Neural cell (in vitro differentiated cells): Measurements from ENCODE around the gene GLI3. TPM values are rescaled to one million over a fixed set of nuclear protein-coding genes. Genes with fewer than 3 reads are reported as not detected.

ENCODE experiments used
- H2AFZ ChIP-seq: fragments of 200-600, 300-800 bp; sonication (generic), shearing (Covaris generic); 2 replicates; pipeline ENCODE4 v1.6.0; 2014; ENCODE audit warnings: low read depth, mild to moderate bottlenecking, antibody characterized with exemption, low read length, moderate library complexity
- H3F3A ChIP-seq: fragments of 200-600 bp; shearing (Covaris generic); 2 replicates; pipeline ENCODE4 v1.6.1; 2016; ENCODE audit warnings: mild to moderate bottlenecking, moderate library complexity, mixed read lengths, antibody characterized with exemption, low read length; ENCODE audit not compliant: insufficient read depth, poor library complexity, severe bottlenecking
- H3K27ac ChIP-seq: fragments of 200-600, 300-800 bp; sonication (generic), shearing (Covaris generic); 2 replicates; pipeline ENCODE4 v1.5.1; 2014; ENCODE audit warnings: mild to moderate bottlenecking, low read length, moderate library complexity
- H3K27me3 ChIP-seq: fragments of 300-800, 200-600 bp; sonication (generic), shearing (Covaris generic); 2 replicates; pipeline ENCODE4 v1.6.0; 2014; ENCODE audit warnings: mild to moderate bottlenecking, low read depth, low read length, moderate library complexity; ENCODE audit not compliant: insufficient read depth
- H3K36me3 ChIP-seq: fragments of 300-800, 200-600 bp; sonication (generic), shearing (Covaris generic); 2 replicates; pipeline ENCODE4 v1.5.1; 2014; ENCODE audit warnings: mild to moderate bottlenecking, antibody characterized with exemption, low read length, moderate library complexity; ENCODE audit not compliant: insufficient read depth
- H3K4me2 ChIP-seq: fragments of 300-800, 200-600 bp; sonication (generic), shearing (Covaris generic); 2 replicates; pipeline ENCODE4 v1.6.0; 2014; ENCODE audit warnings: mild to moderate bottlenecking, low read length
- H3K4me3 ChIP-seq: fragments of 300-800, 200-600 bp; sonication (generic), shearing (Covaris generic); 2 replicates; pipeline ENCODE4 v1.5.1; 2014; ENCODE audit warnings: mild to moderate bottlenecking, low read length, moderate library complexity
- H3K79me2 ChIP-seq: fragments of 200-600 bp; shearing (Covaris generic); replicated peaks from 2 replicates; pipeline ENCODE4 v1.6.0; 2014; ENCODE audit warnings: mild to moderate bottlenecking, low read length, moderate library complexity; ENCODE audit not compliant: insufficient read depth
- H3K9ac ChIP-seq: fragments of 300-800, 200-600 bp; sonication (generic), shearing (Covaris generic); 2 replicates; pipeline ENCODE4 v1.6.1; 2016; ENCODE audit warnings: mild to moderate bottlenecking, low read length, mixed read lengths
- H3K9me2 ChIP-seq: fragments of 200-600 bp; shearing (Covaris generic); 2 replicates; pipeline ENCODE4 v1.6.1; 2016; ENCODE audit warnings: mild to moderate bottlenecking, low read length, mixed read lengths; ENCODE audit not compliant: insufficient read depth
- H3K9me3 ChIP-seq: fragments of 200-600, 300-800 bp; sonication (generic), shearing (Covaris generic); 2 replicates; pipeline ENCODE4 v1.6.1; 2016; ENCODE audit warnings: mild to moderate bottlenecking, mixed run types, low read length, moderate library complexity, mixed read lengths
- H4K20me1 ChIP-seq: fragments of 200-600 bp; shearing (Covaris generic); 2 replicates; pipeline ENCODE4 v1.6.1; 2016; ENCODE audit warnings: mild to moderate bottlenecking, mixed run types; ENCODE audit not compliant: insufficient read depth
- CTCF ChIP-seq: fragments of 450-650 bp; IDR thresholded peaks from 2 replicates; pipeline ENCODE4 v1.5.1; 2014; ENCODE audit warnings: antibody characterized with exemption, mild to moderate bottlenecking, moderate library complexity; ENCODE audit not compliant: poor library complexity, severe bottlenecking
- EP300 ChIP-seq: fragments of 450-650 bp; conservative IDR thresholded peaks from 2 replicates; pipeline ENCODE4 v1.6.1; 2014; ENCODE audit warnings: antibody characterized with exemption, mild to moderate bottlenecking, moderate library complexity; ENCODE audit not compliant: poor library complexity, severe bottlenecking
- EZH2 ChIP-seq: fragments of 200-600, 300-800 bp; shearing (Covaris generic), sonication (generic); IDR thresholded peaks from 2 replicates; pipeline ENCODE4 v1.6.1; 2014; ENCODE audit warnings: antibody characterized with exemption, low read length, borderline replicate concordance, mild to moderate bottlenecking; ENCODE audit not compliant: insufficient read depth, poor library complexity, severe bottlenecking
- MXI1 ChIP-seq: fragments of 450-650 bp; conservative IDR thresholded peaks from 2 replicates; pipeline ENCODE4 v1.6.1; 2014; ENCODE audit warnings: antibody characterized with exemption, mild to moderate bottlenecking; ENCODE audit not compliant: poor library complexity, severe bottlenecking
- POLR2AphosphoS5 ChIP-seq: IDR thresholded peaks from 2 replicates; pipeline ENCODE4 v1.6.1; 2012
- RAD21 ChIP-seq: fragments of 450-650 bp; conservative IDR thresholded peaks from 2 replicates; pipeline ENCODE4 v1.6.1; 2014; ENCODE audit warnings: antibody characterized with exemption, mild to moderate bottlenecking, moderate library complexity
- REST ChIP-seq: IDR thresholded peaks from 2 replicates; pipeline ENCODE4 v1.6.1; 2012; ENCODE audit warnings: borderline replicate concordance
- SMC3 ChIP-seq: fragments of 450-650 bp; conservative IDR thresholded peaks from 2 replicates; pipeline ENCODE4 v1.6.1; 2014; ENCODE audit warnings: antibody characterized with exemption, mild to moderate bottlenecking, moderate library complexity; ENCODE audit not compliant: poor library complexity
- TAF1 ChIP-seq: IDR thresholded peaks from 2 replicates; pipeline ENCODE4 v1.6.1; 2012; ENCODE audit warnings: low read depth
- polyA plus RNA-seq: library from polyadenylated mRNA; depleted of rRNA; stranded (reverse); fragments of >200 nt; gene quantifications from 2 replicates; pipeline ENCODE4 v1.2.3, GENCODE V29; 2014

The GLI3 gene
- polyA plus RNA-seq, 1 donor from 2014 or later, result 0.19 TPM

GRCh38 chr7:42217548-42217947 is 19.5 kb downstream of the GLI3 start:
- Histone ChIP-seq H3K27ac (no peak overlapping the region), H3K79me2 (peaks cover 79% of the 10 kb centered on the region), H3F3A (no peaks in the 10 kb centered on the region), H3K27me3 (no peaks in the 10 kb centered on the region), H3K4me2 (no peak overlapping the region), H2AFZ (no peak overlapping the region), H3K9me3 (no peaks in the 10 kb centered on the region), H3K36me3 (no peaks in the 10 kb centered on the region), H3K9me2 (no peaks in the 10 kb centered on the region), H4K20me1 (no peaks in the 10 kb centered on the region), H3K4me3 (no peak overlapping the region), H3K9ac (no peak overlapping the region)
- TF ChIP-seq REST (no peak), TAF1 (no peak), RAD21 (no peak), EP300 (no peak), CTCF (no peak), SMC3 (no peak), POLR2AphosphoS5 (no peak), MXI1 (no peak), EZH2 (no peak)

- H3K9me2 ChIP-seq, result no peaks in the 10 kb centered on the region
- no peak overlapping the region for H3K27ac ChIP-seq
- no peak for TF ChIP-seq EZH2
- TF ChIP-seq SMC3, result no peak
- no peak for TF ChIP-seq EP300
- no peak for TF ChIP-seq MXI1
- no peak for TF ChIP-seq POLR2AphosphoS5
- no peak for TF ChIP-seq RAD21
- H3K36me3 ChIP-seq, result no peaks in the 10 kb centered on the region
- H2AFZ ChIP-seq, result no peak overlapping the region
- H3F3A ChIP-seq, result no peaks in the 10 kb centered on the region
- H3K4me2 ChIP-seq, result no peak overlapping the region
- no peak overlapping the region for H3K4me3 ChIP-seq
- H3K9me3 ChIP-seq, result no peaks in the 10 kb centered on the region
- no peaks in the 10 kb centered on the region for H3K27me3 ChIP-seq
- H4K20me1 ChIP-seq, result no peaks in the 10 kb centered on the region
- peaks cover 77% of the 10 kb centered on the region for H3K79me2 ChIP-seq
- no peak overlapping the region for H3K9ac ChIP-seq
Observed at GRCh38 chr7:42217053-42217452, 20.0 kb downstream of the GLI3 start.
